Fibroblast of pulmonary artery (primary cell): ENCODE results near the gene ACOX3.

ENCODE experiments used
- DNase-seq: peaks from one replicate; pipeline ENCODE4 v3.0.0-alpha.2; 2010; ENCODE audit warnings: low read depth
- H3K4me3 ChIP-seq: replicated peaks from 2 replicates; pipeline ENCODE4 v1.5.1; 2011; ENCODE audit warnings: low read depth, mild to moderate bottlenecking, control low read depth, low read length, moderate library complexity
- CTCF ChIP-seq: IDR thresholded peaks from 2 replicates; pipeline ENCODE4 v1.5.1; 2011; ENCODE audit warnings: mild to moderate bottlenecking, control low read depth, low read length, inconsistent platforms; ENCODE audit errors: missing control alignments

ACOX3 gene

GRCh38 chr4:8373973-8374545 lies 66.5 kb downstream of the ACOX3 start:
- DNase-seq, result no peak
- TF ChIP-seq CTCF, result no peak
- H3K4me3 ChIP-seq, result no peak overlapping the region

- no peak for DNase-seq
- H3K4me3 ChIP-seq, result no peak overlapping the region
- no peak for TF ChIP-seq CTCF
Observed at GRCh38 chr4:8373270-8373972, 67.1 kb downstream of the ACOX3 start.

DNA sequence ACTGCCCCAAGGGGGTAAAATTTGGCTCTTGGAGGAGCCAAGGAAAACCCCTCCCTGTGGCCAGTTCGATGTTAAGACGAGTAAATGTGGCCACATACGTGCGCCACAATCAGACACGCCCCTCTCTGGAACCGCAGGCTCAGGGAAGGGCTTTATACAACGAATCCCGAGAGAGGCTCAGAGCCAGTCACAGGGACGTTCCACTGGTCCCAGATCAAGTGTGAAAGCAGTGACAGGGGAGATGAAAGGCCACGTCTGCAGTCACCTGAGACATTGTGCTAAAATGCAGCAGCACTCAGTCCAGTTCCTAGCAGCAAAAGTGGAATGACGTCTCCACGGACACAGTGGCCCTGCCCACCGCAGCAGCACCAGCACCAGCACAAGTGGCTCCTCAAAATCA lies 68.0 kb downstream of the ACOX3 start:
- H3K4me3 ChIP-seq, result no peak overlapping the region
- DNase-seq, result no peak
- TF ChIP-seq CTCF, result no peak

- no peak for DNase-seq
- TF ChIP-seq CTCF, result no peak
- no peak overlapping the region for H3K4me3 ChIP-seq
Observed at GRCh38 chr4:8371596-8371995, 68.9 kb downstream of the ACOX3 start.

DNA sequence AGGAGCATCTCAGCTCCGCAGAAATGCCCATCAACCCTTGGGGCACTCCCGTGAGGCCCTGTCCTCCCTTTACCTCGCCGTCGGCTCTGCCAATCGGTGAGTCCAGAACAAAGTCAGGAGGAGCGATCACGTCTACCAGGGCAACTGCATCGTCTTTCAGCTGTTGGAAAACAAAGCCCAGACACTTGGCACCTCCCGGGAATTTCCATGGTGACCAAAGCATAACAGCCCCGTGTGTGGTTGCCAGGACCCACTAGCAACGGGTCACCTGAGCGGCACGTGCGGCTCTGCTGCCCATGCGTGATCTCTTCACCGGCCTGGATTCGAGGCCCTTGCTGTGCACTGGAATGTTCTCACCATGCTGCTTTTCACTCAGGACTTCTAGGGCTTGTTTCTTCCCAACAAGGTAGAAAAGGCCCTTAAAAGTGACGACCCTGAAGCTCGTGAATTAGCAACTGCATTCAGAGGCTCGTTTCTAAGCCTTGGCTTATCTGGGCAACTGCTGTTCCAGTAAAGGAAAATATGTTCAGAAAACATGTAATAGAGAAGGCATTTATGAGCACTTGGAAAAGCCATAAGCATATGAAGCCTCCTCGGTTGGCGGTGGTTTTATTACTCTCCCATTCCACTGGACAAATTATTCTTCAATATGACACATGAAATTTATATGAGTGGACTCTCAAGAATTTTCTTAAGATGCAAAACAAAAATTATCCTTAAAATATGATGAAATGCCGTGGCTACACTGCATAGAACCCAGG lies 69.5 kb downstream of the ACOX3 start:
- TF ChIP-seq CTCF, result no peak
- no peak overlapping the region for H3K4me3 ChIP-seq
- no peak for DNase-seq

DNA sequence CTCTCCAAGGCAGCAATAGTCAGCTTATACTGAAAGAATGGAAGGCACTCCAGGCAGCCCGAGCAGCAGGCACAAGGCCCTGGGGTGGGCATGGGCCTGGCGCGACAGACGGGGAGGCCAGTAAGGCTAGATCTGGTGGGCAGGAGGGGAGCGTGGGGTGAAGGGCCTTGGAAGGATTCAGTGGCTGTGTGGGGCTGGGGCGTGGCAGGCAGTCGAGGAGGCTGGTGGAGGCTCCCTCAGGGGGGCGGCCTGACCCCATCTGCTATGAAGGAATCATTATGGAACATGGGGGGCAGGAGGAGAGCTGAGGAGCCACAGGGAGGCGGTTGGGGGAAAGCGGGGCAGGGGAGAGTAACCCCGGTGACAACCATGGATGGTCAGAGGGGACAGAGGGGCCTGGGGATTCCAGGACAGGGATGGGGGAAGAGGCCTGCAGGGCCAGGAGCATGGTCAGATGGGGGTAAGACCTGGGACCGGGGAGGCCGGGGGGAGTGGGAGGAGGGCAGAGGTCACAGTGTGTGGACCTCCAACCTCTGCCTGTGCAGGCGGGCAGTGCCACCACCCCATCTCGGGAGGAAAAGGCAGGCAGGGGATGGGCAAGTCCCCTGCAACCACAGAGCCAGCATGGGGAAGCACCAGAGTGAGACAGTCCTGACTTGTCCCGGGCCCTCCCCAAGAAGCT lies 70.3 kb downstream of the ACOX3 start:
- no peak for TF ChIP-seq CTCF
- H3K4me3 ChIP-seq, result no peak overlapping the region
- DNase-seq, result no peak
